ENCODE data around the gene PIP4K2C.

PIP4K2C gene

GRCh38 chr12:57603815-57604453 is 12.9 kb downstream of the PIP4K2C start:
- TF ChIP-seq TAF1 (IDR thresholded peaks at IDR 0.05; ENCODE audit: borderline replicate concordance, insufficient read depth, low read length) = no peak
- TF ChIP-seq FOXP2 (optimal IDR thresholded peaks at IDR 0.05; ENCODE audit: borderline replicate concordance, extremely low read depth, extremely low read length, insufficient read depth) = no peak
- no peak for TF ChIP-seq SIN3A (IDR thresholded peaks at IDR 0.05; ENCODE audit: borderline replicate concordance, insufficient read depth, low read length)
- no peak for TF ChIP-seq REST (IDR thresholded peaks at IDR 0.05; ENCODE audit: insufficient read depth in 1 of 2, low read depth in 2 of 2, low read length in 2 of 2)
- no peak for TF ChIP-seq POLR2AphosphoS5 (IDR thresholded peaks at IDR 0.05; ENCODE audit: low read depth, low read length)

- TF ChIP-seq TAF1 (IDR thresholded peaks at IDR 0.05; ENCODE audit: borderline replicate concordance, insufficient read depth, low read length) (no peak), SIN3A (IDR thresholded peaks at IDR 0.05; ENCODE audit: borderline replicate concordance, insufficient read depth, low read length) (no peak), FOXP2 (optimal IDR thresholded peaks at IDR 0.05; ENCODE audit: borderline replicate concordance, extremely low read depth, extremely low read length, insufficient read depth) (no peak), REST (IDR thresholded peaks at IDR 0.05; ENCODE audit: insufficient read depth in 1 of 2, low read depth in 2 of 2, low read length in 2 of 2) (no peak), POLR2AphosphoS5 (IDR thresholded peaks at IDR 0.05; ENCODE audit: low read depth, low read length) (no peak)
Measured at GRCh38 chr12:57604454-57604991, 13.5 kb downstream of the PIP4K2C start, which contains the start of gene DTX3. TSS of gene DTX3 (plus strand) at chr12:57604824. CDS start at chr12:57606518, 1,694 bp downstream.

GRCh38 chr12:57604992-57605810 is 14.2 kb downstream of the PIP4K2C start:
- TF ChIP-seq REST (IDR thresholded peaks at IDR 0.05; ENCODE audit: insufficient read depth in 1 of 2, low read depth in 2 of 2, low read length in 2 of 2) (no peak), SIN3A (IDR thresholded peaks at IDR 0.05; ENCODE audit: borderline replicate concordance, insufficient read depth, low read length) (no peak), TAF1 (IDR thresholded peaks at IDR 0.05; ENCODE audit: borderline replicate concordance, insufficient read depth, low read length) (no peak), POLR2AphosphoS5 (IDR thresholded peaks at IDR 0.05; ENCODE audit: low read depth, low read length) (no peak)

GRCh38 chr12:57605811-57606311 is 14.9 kb downstream of the PIP4K2C start:
- TF ChIP-seq FOXP2 (optimal IDR thresholded peaks at IDR 0.05; ENCODE audit: borderline replicate concordance, extremely low read depth, extremely low read length, insufficient read depth) = no peak
- TF ChIP-seq REST (IDR thresholded peaks at IDR 0.05; ENCODE audit: insufficient read depth in 1 of 2, low read depth in 2 of 2, low read length in 2 of 2) = no peak
- no peak for TF ChIP-seq POLR2AphosphoS5 (IDR thresholded peaks at IDR 0.05; ENCODE audit: low read depth, low read length)
- TF ChIP-seq SIN3A (IDR thresholded peaks at IDR 0.05; ENCODE audit: borderline replicate concordance, insufficient read depth, low read length) = no peak
- no peak for TF ChIP-seq TAF1 (IDR thresholded peaks at IDR 0.05; ENCODE audit: borderline replicate concordance, insufficient read depth, low read length)
